Heart left ventricle (tissue), 16 donors: ENCODE measurements around the gene ODF4. TPM values are rescaled to one million over a fixed set of nuclear protein-coding genes. Genes with fewer than 3 reads are reported as not detected.

ENCODE experiments used
- ATAC-seq, 4 donors: fragments of 200-7000 bp; cut with Tn5 transposase; one replicate each; pipeline ENCODE4 v1.9.1; 2020 to 2022; ENCODE audit warnings: moderate library complexity in 4 of 4, mild to moderate bottlenecking in 3 of 4, moderate number of reproducible peaks in 1 of 4
- DNase-seq, 5 donors: peaks; one replicate each; pipeline ENCODE4 v3.0.0-alpha.2; 2020
- H3K27ac ChIP-seq, 12 donors: fragments of 200-600 bp; sonication (generic) in 4 of 12; one replicate each; pipeline versions ENCODE4 v1.5.0 to v1.8.0; 2016 to 2022; ENCODE audit warnings: mild to moderate bottlenecking in 2 of 12
- H3K27me3 ChIP-seq, 9 donors: fragments of 200-600 bp; sonication (generic) in 2 of 9; one replicate each; pipeline versions ENCODE4 v1.5.1 to v1.8.0; 2016 to 2022; ENCODE audit warnings: mild to moderate bottlenecking in 3 of 9
- H3K36me3 ChIP-seq, 9 donors: fragments of 200-600 bp; sonication (generic) in 2 of 9; one replicate each; pipeline versions ENCODE4 v1.5.0 to v1.8.0; 2018 to 2022; ENCODE audit warnings: mild to moderate bottlenecking in 2 of 9
- H3K4me1 ChIP-seq, 12 donors: fragments of 200-600 bp; sonication (generic) in 4 of 12; one replicate each; pipeline versions ENCODE4 v1.5.0 to v1.8.0; 2016 to 2022; ENCODE audit warnings: mild to moderate bottlenecking in 3 of 12
- H3K4me3 ChIP-seq, 12 donors: fragments of 200-600 bp; sonication (generic) in 4 of 12; one replicate each; pipeline versions ENCODE4 v1.5.0 to v1.8.0; 2017 to 2022; ENCODE audit warnings: mild to moderate bottlenecking in 9 of 12, moderate library complexity in 4 of 12
- H3K9me3 ChIP-seq, 12 donors: fragments of 200-600 bp; sonication (generic) in 4 of 12; one replicate each; pipeline versions ENCODE4 v1.5.0 to v1.8.0; 2016 to 2022; ENCODE audit warnings: mild to moderate bottlenecking in 1 of 12
- POLR2A ChIP-seq, 2 donors: fragments of 450-650 bp; IDR thresholded peaks; one replicate each; pipeline ENCODE4 v1.6.1; 2017; ENCODE audit warnings: antibody characterized with exemption in 2 of 2, mild to moderate bottlenecking in 2 of 2, moderate library complexity in 2 of 2
- WGBS, 4 donors: extraction: QIAGEN DNeasy Blood & Tissue Kit in 2 of 4; methylation state at CpG; one replicate each; pipeline versions ENCODE4 v1.1.5 to v1.1.7; 2013 to 2018; 5-methylcytosine and 5-hydroxymethylcytosine counted together
- intact Hi-C, 10 donors: fragments of 100-400 bp; cut with DNase I; formaldehyde crosslinking; loops; one replicate each; pipeline versions ENCODE4 v1.11.1 to v1.14.2; 2022
- polyA plus RNA-seq, 2 donors: library from polyadenylated mRNA; stranded (reverse); fragments of 200-250 nt; gene quantifications; one replicate each; pipeline ENCODE4 v1.2.3, GENCODE V29; 2013
- total RNA-seq, 9 donors: library from RNA; depleted of rRNA in 2 of 9; stranded (reverse); fragments of >200 nt in 2 of 9; fragmentation: NEBNext Ultra II Directional in 3 of 9; extraction: Animal tissue kit (Norgen Biotek cat#: 25700) in 3 of 9; gene quantifications; one replicate each; pipeline versions ENCODE4 v1.1.0 to v1.2.4, GENCODE V29; 2016 to 2023
- TF ChIP-seq, protein P1 (sequence below), 12 donors: fragments of 200-600 bp; sonication (generic) in 4 of 12; IDR thresholded peaks; one replicate each; pipeline versions ENCODE4 v1.5.0 to v1.8.0; 2018 to 2022; ENCODE audit warnings: antibody characterized with exemption in 12 of 12, mild to moderate bottlenecking in 5 of 12
- donor health status: ischemic (EF 13 %, LVEDD 7.1; RV severe dilation, severe dysfunction).
- donor health status: healthy with polysubstance abuse.
- donor health status: DM: no; HTN: yes; CAD: no.
- donor health status: DM: no; HTN: no; CAD: no.
- donor health status: ischemic (EF 25% LVEDD 6.9; RV normal size, moderate dysfunction).
- donor health status: ischemic (EF 25% LVEDD 5.7; RV mildly dilated, moderate dysfunction).
- donor health status: healthy.
- donor health status: DM: yes; HTN: yes; CAD: no.
- donor health status: ischemic (EF 35%, LVEDD 5.7; RV mildly dilated, moderate dysfunction).
- donor health status: nonischemic (EF 11% LVEDD 7.7; RV severe dilation, severe dysfunction).
- donor health status: DM: yes; HTN: yes; CAD: no.
- donor health status: PGD.
- donor health status: ischemic (EF 29% LVEDD 5.4; RV normal size, mild dysfunction).
- donor health status: nonischemic (EF 23%, LVEDD 6.1; RV moderate dilation, normal function).

ODF4 gene
- total and polyA plus RNA-seq, 11 donors = not detected

DNA sequence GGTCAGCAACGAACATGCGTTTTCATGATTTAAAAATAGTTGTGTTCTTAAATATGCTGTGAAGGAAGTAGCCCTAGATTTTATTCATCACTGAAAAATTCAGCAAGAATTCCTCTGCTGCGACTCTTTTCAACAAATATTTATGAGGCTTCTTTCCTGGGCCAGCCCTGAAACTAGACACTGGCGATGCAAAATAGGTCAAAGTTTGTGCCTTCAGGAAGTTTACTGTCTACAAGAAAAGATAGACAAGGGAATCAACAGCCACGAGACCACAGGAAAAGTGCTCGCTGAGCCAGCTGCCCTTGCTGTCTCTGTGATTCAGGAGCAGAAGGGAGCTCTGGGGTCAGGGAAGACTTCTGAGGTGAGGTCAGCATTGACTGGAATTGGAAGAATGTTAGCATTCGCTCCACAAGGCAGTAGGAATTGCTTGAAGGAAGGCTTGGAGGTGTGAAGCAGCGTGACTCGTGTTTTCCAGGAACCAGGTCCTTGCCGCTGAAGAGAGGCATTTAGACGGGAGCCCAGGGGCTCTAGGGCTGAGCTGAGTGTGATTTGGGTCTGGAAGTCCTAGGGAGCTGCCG is 45.2 kb downstream of the ODF4 start:
- 62 to 70% (median 68%) methylated on average over 12 of the region's 12 CpGs for WGBS, 4 donors
- intact Hi-C loops = loop anchor here in 2 of 10 donors (5.0 to 10.0 kb wide), 2 partner anchors 50 to 73 kb away; partner anchors contain the start of genes ARHGEF15 (in 1 of the 2) and NDEL1 (in 1 of the 2)
- H3K36me3 ChIP-seq = peaks cover 0 to 22% (median 21%) of the 10 kb centered on the region in 9 donors
- H3K4me1 ChIP-seq = peaks cover 0 to 39% (median 28%) of the 10 kb centered on the region in 12 donors
- H3K27me3 ChIP-seq = no peaks in the 10 kb centered on the region
- no peak for TF ChIP-seq POLR2A (IDR thresholded peaks at IDR 0.05)
- TF ChIP-seq, protein P1, sequence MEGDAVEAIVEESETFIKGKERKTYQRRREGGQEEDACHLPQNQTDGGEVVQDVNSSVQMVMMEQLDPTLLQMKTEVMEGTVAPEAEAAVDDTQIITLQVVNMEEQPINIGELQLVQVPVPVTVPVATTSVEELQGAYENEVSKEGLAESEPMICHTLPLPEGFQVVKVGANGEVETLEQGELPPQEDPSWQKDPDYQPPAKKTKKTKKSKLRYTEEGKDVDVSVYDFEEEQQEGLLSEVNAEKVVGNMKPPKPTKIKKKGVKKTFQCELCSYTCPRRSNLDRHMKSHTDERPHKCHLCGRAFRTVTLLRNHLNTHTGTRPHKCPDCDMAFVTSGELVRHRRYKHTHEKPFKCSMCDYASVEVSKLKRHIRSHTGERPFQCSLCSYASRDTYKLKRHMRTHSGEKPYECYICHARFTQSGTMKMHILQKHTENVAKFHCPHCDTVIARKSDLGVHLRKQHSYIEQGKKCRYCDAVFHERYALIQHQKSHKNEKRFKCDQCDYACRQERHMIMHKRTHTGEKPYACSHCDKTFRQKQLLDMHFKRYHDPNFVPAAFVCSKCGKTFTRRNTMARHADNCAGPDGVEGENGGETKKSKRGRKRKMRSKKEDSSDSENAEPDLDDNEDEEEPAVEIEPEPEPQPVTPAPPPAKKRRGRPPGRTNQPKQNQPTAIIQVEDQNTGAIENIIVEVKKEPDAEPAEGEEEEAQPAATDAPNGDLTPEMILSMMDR (IDR thresholded peaks at IDR 0.05) = no peak
- no peak overlapping the region for H3K27ac ChIP-seq
- no peak overlapping the region for H3K4me3 ChIP-seq
- H3K9me3 ChIP-seq = no peaks in the 10 kb centered on the region
- DNase-seq (no peak), ATAC-seq (no peak)

- no peak for DNase-seq
- TF ChIP-seq POLR2A (IDR thresholded peaks at IDR 0.05) = no peak
- TF ChIP-seq, protein P1 (IDR thresholded peaks at IDR 0.05) = no peak
- no peaks in the 10 kb centered on the region for H3K27me3 ChIP-seq
- no peaks in the 10 kb centered on the region for H3K9me3 ChIP-seq
- H3K4me1 ChIP-seq = peaks cover 0 to 20% (median 10%) of the 10 kb centered on the region in 12 donors
- H3K36me3 ChIP-seq = peaks cover 0 to 2% (median 1%) of the 10 kb centered on the region in 9 donors
- 64 to 67% (median 65%) methylated on average over 6 of the region's 6 CpGs for WGBS, 4 donors
- intact Hi-C loops = loop anchor here in 1 of 10 donors (10.0 kb wide), 1 partner anchor 48 kb away; the partner anchor contains the start of gene NDEL1
- no peak for ATAC-seq
- no peak overlapping the region for H3K4me3 ChIP-seq
- no peak overlapping the region for H3K27ac ChIP-seq
Measured at GRCh38 chr17:8386841-8387240, 47.2 kb downstream of the ODF4 start.

GRCh38 chr17:8387914-8388651 is 48.4 kb downstream of the ODF4 start:
- DNase-seq (no peak), ATAC-seq (no peak)
- H3K27me3 ChIP-seq = peaks cover 0 to 3% (median 0%) of the 10 kb centered on the region in 9 donors
- no peaks in the 10 kb centered on the region for H3K9me3 ChIP-seq
- H3K36me3 ChIP-seq = no peaks in the 10 kb centered on the region
- intact Hi-C loops = loop anchor here in 1 of 10 donors (10.0 kb wide), 1 partner anchor 47 kb away; the partner anchor contains the start of gene NDEL1
- no peak overlapping the region for H3K27ac ChIP-seq
- H3K4me1 ChIP-seq = peaks cover 0 to 15% (median 4%) of the 10 kb centered on the region in 12 donors
- 88 to 93% (median 92%) methylated on average over 7 of the region's 7 CpGs for WGBS, 4 donors
- H3K4me3 ChIP-seq = no peak overlapping the region
- TF ChIP-seq, protein P1 (IDR thresholded peaks at IDR 0.05) = no peak
- no peak for TF ChIP-seq POLR2A (IDR thresholded peaks at IDR 0.05)

- H3K4me1 ChIP-seq = peaks cover 0 to 6% (median 0%) of the 10 kb centered on the region in 12 donors
- ATAC-seq (no peak), DNase-seq (no peak)
- no peaks in the 10 kb centered on the region for H3K9me3 ChIP-seq
- intact Hi-C loops = no loop called here
- H3K4me3 ChIP-seq = no peak overlapping the region
- peaks cover 0 to 27% (median 11%) of the 10 kb centered on the region in 9 donors for H3K27me3 ChIP-seq
- TF ChIP-seq, protein P1 (IDR thresholded peaks at IDR 0.05) = no peak
- no peak for TF ChIP-seq POLR2A (IDR thresholded peaks at IDR 0.05)
- WGBS, 4 donors = 46 to 60% (median 50%) methylated on average over 9 of the region's 9 CpGs
- no peak overlapping the region for H3K27ac ChIP-seq
- no peaks in the 10 kb centered on the region for H3K36me3 ChIP-seq
Measured at GRCh38 chr17:8391711-8392110, 52.1 kb downstream of the ODF4 start.
